DMS53 treated with DMSO at 0.1 percent for 48 hours (cell line): Measurements from ENCODE around the gene NUP93.

Source experiments
- DNase-seq: peaks from one replicate; lab custom pipeline; 2025; ENCODE audit not compliant: unreplicated experiment; lab: John Stamatoyannopoulos, UW

Gene NUP93

DNA sequence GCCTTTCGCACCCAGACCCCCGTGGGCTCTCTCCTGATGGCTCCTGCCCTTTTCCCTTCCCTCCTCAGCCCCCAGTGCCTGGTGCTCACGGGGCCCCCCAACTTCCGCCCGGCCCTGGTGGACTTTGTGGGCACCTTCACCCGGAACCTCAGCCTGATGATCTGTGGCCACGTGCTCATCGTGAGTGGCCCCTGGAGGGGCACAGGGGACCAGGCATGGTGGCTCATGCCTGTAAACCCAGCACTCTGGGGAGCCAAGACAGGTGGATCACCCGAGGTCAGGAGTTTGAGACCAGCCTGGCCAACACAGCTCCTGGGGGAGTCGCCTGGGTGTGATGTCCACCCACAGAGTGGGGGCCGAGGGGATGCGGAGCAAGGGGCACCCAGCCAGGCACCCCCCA, 156.4 kb downstream of the NUP93 start:
- no peak for DNase-seq

DNA sequence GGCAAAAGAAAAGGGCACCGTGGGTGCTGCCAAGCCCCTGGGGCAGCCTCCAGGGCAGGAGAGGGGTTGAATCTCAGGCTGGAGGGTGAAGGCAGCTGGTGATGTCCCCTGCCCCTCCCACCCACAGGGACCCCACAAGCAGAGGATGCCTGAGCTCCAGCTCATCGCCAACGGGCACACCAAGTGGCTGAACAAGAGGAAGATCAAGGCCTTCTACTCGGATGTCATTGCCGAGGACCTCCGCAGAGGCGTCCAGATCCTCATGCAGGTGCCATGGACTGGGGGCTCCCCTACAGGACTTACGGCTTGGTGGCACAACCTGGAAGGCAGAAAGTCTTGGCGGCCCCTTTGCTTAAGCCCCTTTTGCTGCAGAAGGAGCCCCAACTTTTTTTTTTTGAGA, 156.9 kb downstream of the NUP93 start:
- no peak for DNase-seq

DNA sequence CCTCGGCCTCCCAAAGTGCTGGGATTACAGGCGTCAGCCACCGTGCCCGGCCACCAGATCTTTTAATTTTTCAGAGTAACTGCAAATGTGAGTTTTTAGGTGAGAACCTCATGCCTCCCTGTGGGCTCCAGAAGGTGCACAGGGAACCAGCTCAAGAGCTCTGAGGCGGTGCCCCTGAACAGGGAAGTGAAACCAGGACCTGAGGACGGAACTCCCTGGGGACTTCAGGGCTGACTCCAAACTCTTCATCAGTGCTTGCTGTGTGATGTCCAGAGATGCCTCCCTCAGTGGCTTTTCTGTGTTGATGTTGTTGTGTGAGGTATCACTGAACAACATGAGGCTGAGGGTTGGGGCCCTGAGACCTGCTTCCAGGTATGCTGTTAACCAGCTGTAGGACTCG, 158.9 kb downstream of the NUP93 start:
- DNase-seq = no peak

DNA sequence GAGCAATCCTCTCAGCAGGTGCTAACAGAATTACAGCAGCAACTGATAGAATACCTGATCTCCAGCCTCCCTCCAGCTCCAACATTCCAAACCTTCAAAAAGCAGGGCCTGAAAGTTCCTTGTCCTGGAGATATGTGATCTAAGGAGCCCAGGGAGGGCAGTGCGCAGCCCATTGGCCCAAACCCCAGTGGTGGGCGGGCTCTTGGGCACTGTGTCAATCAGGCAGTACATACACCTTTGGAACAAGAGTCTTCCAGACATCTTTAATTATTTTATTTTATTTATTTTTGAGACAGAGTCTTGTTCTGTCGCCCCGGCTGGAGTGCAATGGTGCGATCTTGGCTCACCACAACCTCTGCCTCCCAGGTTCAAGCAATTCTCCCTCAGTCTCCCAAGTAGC, 159.3 kb downstream of the NUP93 start:
- DNase-seq = no peak

DNA sequence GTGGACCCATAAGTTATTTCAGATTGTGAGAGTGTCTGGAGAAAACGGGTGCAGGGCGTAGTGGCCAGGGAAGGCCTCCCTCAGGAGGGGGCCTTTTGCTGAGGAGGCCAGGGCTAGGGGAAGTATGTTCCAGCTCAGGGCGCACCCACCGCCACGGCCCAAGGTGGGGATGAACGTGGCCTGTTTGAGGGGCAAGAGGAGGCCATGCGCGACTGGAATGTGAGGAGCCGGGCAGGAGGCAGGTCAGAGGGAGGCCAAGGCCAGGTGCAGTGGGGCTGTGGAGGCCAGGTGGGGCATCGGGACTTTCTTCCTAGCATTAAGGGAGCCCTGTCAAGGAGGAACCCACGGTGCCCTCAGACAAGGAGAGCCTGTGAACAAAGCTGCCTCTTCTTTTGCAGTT, 161.8 kb downstream of the NUP93 start:
- no peak for DNase-seq

DNA sequence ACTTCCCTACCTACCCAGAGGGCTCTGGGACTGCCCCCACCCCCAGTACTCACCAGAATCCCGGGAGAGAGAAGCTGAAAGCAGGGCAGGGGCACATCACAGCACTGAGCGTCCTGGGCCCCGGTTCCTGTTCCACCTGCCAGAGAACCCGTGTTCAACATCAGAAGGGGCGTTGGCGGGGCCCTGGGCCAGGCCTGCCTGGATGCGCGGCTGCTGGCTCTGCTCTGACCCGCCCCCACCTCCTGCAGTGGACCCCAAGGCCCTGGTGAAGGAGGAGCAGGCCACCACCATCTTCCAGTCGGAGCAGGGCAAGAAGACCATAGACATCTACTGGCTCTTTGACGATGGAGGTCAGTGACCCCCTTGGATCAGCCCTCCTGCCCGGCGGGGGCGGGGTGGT, 162.8 kb downstream of the NUP93 start:
- DNase-seq = no peak

DNA sequence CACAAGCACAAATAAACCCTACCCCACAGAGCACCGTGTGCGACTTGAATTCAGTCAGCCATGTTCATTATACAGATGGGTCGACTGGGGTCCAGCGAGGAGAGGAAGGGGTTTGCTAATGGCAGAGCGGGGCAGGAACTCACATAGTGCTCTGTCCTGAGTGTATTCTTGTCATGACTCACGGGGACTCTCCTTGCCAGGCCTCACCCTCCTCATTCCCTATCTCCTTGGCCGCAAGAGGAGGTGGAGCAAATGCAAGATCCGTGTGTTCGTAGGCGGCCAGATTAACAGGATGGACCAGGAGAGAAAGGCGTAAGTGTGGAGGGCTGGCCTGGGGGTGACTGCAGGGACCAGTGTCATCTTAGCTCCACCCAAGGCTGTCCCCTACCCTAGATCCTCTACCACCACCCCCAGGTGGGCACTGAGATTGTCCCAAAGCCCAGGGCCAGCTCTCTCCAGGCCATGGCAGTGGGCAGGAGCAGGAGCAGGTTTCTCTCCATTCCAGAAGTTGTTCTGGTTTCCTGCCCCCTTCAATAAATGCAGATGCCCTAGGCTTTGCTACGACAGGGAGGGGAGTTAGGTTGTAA, 164.5 kb downstream of the NUP93 start:
- DNase-seq = no peak

DNA sequence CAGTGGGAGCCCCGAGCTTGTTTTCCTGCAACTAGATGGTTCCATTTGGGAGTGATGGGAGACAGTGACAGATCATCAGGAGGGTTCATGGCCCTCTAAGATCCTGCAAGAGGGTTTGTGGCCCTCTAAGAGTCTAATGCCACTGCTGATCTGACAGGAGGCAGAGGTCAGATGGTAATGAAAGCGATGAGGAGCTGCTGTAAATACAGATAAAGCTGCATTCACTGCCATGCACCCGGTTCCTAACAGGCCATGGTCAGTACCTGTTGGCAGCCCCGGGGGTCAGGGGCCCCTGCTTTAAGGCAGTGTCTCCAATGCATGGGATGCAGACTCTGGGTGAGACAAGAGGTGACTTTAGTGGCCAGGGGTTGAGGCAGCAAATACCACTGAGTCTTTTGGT, 165.9 kb downstream of the NUP93 start:
- no peak for DNase-seq

DNA sequence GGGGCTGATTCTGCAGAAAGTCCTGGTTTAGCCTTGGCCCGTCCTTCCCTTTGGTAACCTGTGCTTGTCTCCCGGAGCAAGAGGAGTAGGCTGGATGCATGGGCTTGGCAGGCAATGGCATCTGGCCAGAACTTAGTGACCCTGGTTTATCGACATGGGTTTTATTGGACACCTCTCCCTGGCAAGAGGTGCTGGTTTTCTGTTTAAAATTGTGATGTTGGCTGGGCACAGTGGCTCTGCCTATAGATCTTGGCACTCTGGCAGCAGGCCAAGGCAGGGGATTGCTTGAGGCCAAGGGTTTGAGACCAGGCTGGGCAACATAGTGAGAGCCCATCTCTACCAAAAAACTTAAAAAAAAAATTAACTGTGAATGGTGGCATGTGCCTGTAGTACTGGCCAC, 166.3 kb downstream of the NUP93 start:
- no peak for DNase-seq

DNA sequence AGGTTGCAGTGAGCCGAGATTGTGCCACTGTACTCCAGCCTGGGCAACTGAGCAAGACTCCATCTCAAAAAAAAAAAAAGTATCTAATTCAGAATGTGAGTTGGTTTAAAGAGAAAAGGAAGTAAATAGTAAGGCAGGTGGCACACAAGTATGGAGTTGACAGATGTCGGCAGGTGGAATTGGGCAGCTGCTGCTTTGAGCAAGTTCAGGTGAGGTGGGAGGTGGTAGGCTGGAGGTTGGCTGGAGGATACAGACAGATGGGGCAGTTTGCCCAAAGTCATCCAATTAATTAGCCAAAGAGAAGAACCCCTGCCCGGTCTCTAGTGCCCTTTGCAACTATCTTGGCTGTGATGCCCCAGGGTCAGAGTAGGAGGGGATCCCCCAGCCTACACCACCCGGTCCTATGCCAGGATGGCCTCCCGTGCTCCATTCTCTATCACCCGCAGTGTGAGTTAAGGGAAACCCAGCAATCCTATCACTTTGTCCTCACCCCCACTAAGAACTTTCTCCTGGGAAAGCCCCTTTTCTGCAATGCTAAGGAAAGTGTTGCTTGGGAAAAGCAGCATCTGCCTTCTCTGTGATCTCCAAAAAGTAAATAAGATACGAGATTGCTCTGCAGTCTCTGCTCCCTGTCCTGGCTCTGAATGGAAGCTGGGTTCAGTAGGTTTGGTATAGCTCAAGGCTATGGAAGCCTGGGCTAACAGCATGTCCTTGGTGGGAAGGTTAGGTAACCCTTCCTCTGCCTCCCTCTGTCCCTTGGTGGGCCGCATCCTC, 167.3 kb downstream of the NUP93 start:
- peak; percentile 45 for DNase-seq

DNA sequence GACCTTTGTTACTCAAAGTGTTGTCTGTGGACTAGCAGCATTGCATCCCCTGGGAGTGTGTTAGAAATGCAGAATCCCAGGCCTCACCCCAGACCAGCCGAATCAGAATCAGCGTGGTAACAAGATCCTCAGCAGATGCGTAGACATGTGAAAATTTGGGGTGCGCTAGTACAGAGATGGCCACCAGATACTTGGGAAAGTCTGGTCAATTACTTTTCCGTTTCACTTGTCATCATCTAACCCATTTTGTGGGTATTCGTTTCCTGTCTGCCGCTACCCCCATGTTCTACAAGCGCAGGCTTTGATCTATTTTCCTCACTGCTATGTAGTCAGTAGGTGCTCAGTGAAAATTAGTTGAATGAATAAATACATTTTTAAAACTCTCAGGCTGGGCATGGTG, 168.9 kb downstream of the NUP93 start:
- no peak for DNase-seq
